Fibroblast of lung (primary cell): Measurements from ENCODE around the gene MTRR. TPM values are rescaled to one million over a fixed set of nuclear protein-coding genes. Genes with fewer than 3 reads are reported as not detected.
A peak's percentile ranks its signal among the peaks of the same experiment; 100 is the strongest.

ENCODE experiments used
- DNase-seq, 2 donors: peaks; one replicate each; pipeline versions ENCODE4 v3.0.0 to v3.0.0-alpha.2; 2010; ENCODE audit warnings: low read depth in 2 of 2
- H2AFZ ChIP-seq: 2 replicates; pipeline ENCODE4 v1.5.1; 2012; ENCODE audit warnings: low read length, control low read depth, inconsistent platforms
- H3K27ac ChIP-seq: 2 replicates; pipeline ENCODE4 v1.5.1; 2011; ENCODE audit warnings: low read length, control low read depth; ENCODE audit not compliant: insufficient read depth
- H3K27me3 ChIP-seq: 2 replicates; pipeline ENCODE4 v1.5.1; 2011; ENCODE audit warnings: mild to moderate bottlenecking, low read length; ENCODE audit not compliant: control insufficient read depth, insufficient read depth
- H3K36me3 ChIP-seq: 2 replicates; pipeline ENCODE4 v1.5.1; 2011; ENCODE audit warnings: low read length; ENCODE audit not compliant: control insufficient read depth, insufficient read depth
- H3K4me1 ChIP-seq: 2 replicates; pipeline ENCODE4 v1.5.1; 2011; ENCODE audit warnings: low read length; ENCODE audit not compliant: control insufficient read depth, insufficient read depth; ENCODE audit errors: extremely low read depth
- H3K4me2 ChIP-seq: 2 replicates; pipeline ENCODE4 v1.5.1; 2011; ENCODE audit warnings: low read length, control low read depth; ENCODE audit not compliant: insufficient read depth; ENCODE audit errors: extremely low read depth
- H3K4me3 ChIP-seq, 4 experiments: fragments of 200-600 bp in 1 of 4; sonication (generic) in 1 of 4; replicated peaks in 1 of 4; 2 replicates each; pipeline ENCODE4 v1.5.1; 2011 to 2016; ENCODE audit warnings: low read length in 4 of 4, low read depth in 3 of 4, mild to moderate bottlenecking in 3 of 4, control low read depth in 2 of 4, inconsistent platforms in 1 of 4, mixed read lengths in 1 of 4; ENCODE audit not compliant: insufficient read depth in 1 of 4; ENCODE audit errors: control extremely low read depth in 1 of 4
- H3K79me2 ChIP-seq: 2 replicates; pipeline ENCODE4 v1.5.1; 2012; ENCODE audit warnings: mild to moderate bottlenecking, low read length, inconsistent platforms; ENCODE audit not compliant: control insufficient read depth, insufficient read depth
- H3K9ac ChIP-seq: 2 replicates; pipeline ENCODE4 v1.5.1; 2011; ENCODE audit warnings: mild to moderate bottlenecking, low read length, control low read depth; ENCODE audit not compliant: insufficient read depth
- H3K9me3 ChIP-seq: 2 replicates; pipeline ENCODE4 v1.5.1; 2012; ENCODE audit warnings: low read depth, low read length; ENCODE audit not compliant: control insufficient read depth, insufficient read depth
- H4K20me1 ChIP-seq: 2 replicates; pipeline ENCODE4 v1.5.1; 2011; ENCODE audit warnings: low read length; ENCODE audit not compliant: control insufficient read depth, insufficient read depth; ENCODE audit errors: extremely low read depth
- CTCF ChIP-seq, 2 donors: IDR thresholded peaks in 1 of 2; conservative IDR thresholded peaks in 1 of 2; 1 replicate in 1 of 2; 2 replicates in 1 of 2; pipeline ENCODE4 v1.5.1; 2011 to 2012; ENCODE audit warnings: low read length in 2 of 2, control low read depth in 1 of 2, inconsistent platforms in 1 of 2, low read depth in 1 of 2, mild to moderate bottlenecking in 1 of 2
- EZH2 ChIP-seq: IDR thresholded peaks from 2 replicates; pipeline ENCODE4 v1.5.1; 2012; ENCODE audit warnings: low read length, control low read depth, mild to moderate bottlenecking; ENCODE audit errors: missing control alignments
- polyA minus RNA-seq: library from RNA; depleted of rRNA, polyadenylated mRNA; stranded (reverse); fragments of >200 nt; gene quantifications from 2 replicates; pipeline ENCODE4 v1.2.3, GENCODE V29; 2011; ENCODE audit warnings: low replicate concordance
- polyA plus RNA-seq, 2 donors: library from polyadenylated mRNA; depleted of rRNA in 1 of 2; stranded (reverse) in 1 of 2; unstranded in 1 of 2; fragments of >200 nt; gene quantifications; 2 replicates each; pipeline ENCODE4 v1.2.1, GENCODE V29; 2011 to 2012; ENCODE audit warnings: missing spikeins in 1 of 2
- total RNA-seq: library from RNA; depleted of rRNA; stranded (reverse); fragments of >200 nt; gene quantifications from 2 replicates; pipeline ENCODE4 v1.2.1, GENCODE V29; 2014

Gene MTRR
- total RNA-seq, result 19.0 and 21.1 TPM in 2 replicates
- 40.5 and 45.1 TPM in 2 replicates for polyA plus RNA-seq
- 22.6 and 23.7 TPM in 2 replicates for polyA plus RNA-seq (2012)
- polyA minus RNA-seq, result 32.2 and 50.2 TPM in 2 replicates

- TF ChIP-seq EZH2, result no peak
- no peak for TF ChIP-seq CTCF (conservative IDR thresholded peaks at IDR 0.05 in 1 of 2, IDR thresholded peaks at IDR 0.05 in 1 of 2; ENCODE audit: low read depth in 1 of 2, low read length in 2 of 2)
- peak within 1 kb of the TSS; percentile 77 for H3K9ac ChIP-seq
- peaks cover 1% of the 10 kb centered on the region for H3K36me3 ChIP-seq
- peaks cover 2% of the 10 kb centered on the region for H3K4me1 ChIP-seq
- H4K20me1 ChIP-seq, result no peaks in the 10 kb centered on the region
- H3K4me3 ChIP-seq, result peak within 1 kb of the TSS; percentile 68 to 96 (median 86)
- H3K27ac ChIP-seq, result peak within 1 kb of the TSS; percentile 75
- H3K4me2 ChIP-seq, result peak within 1 kb of the TSS; percentile 96
- no peaks in the 10 kb centered on the region for H3K9me3 ChIP-seq
- H3K79me2 ChIP-seq, result peaks cover 58% of the 10 kb centered on the region
- H2AFZ ChIP-seq, result peak within 1 kb of the TSS; percentile 80
- DNase-seq, result peak; percentile 93 to 94
- H3K27me3 ChIP-seq, result no peaks in the 10 kb centered on the region
Measured at GRCh38 chr5:7868773-7869473, at the start of gene MTRR, which contains the start of gene FASTKD3. Gene MTRR, plus strand, starts transcription at chr5:7869148. Its CDS starts 1,647 bp downstream, at chr5:7870795. Gene FASTKD3, minus strand, starts transcription at chr5:7869031. Its CDS starts 948 bp downstream, at chr5:7868083.

GRCh38 chr5:7822449-7822848 lies 46.5 kb upstream of the MTRR start:
- Histone ChIP-seq H3K9me3 (no peaks in the 10 kb centered on the region), H3K27ac (no peak overlapping the region), H3K4me1 (no peaks in the 10 kb centered on the region), H3K9ac (no peak overlapping the region), H3K36me3 (no peaks in the 10 kb centered on the region), H3K4me3 (no peak overlapping the region), H3K4me2 (no peak overlapping the region), H2AFZ (no peak overlapping the region), H3K27me3 (no peaks in the 10 kb centered on the region), H4K20me1 (no peaks in the 10 kb centered on the region), H3K79me2 (no peaks in the 10 kb centered on the region)
- TF ChIP-seq EZH2 (no peak), CTCF (conservative IDR thresholded peaks at IDR 0.05 in 1 of 2, IDR thresholded peaks at IDR 0.05 in 1 of 2; ENCODE audit: low read depth in 1 of 2, low read length in 2 of 2) (no peak)
- DNase-seq, result no peak

GRCh38 chr5:7823594-7823993 lies 45.4 kb upstream of the MTRR start:
- no peaks in the 10 kb centered on the region for H3K4me1 ChIP-seq
- H3K4me2 ChIP-seq, result no peak overlapping the region
- no peaks in the 10 kb centered on the region for H3K9me3 ChIP-seq
- no peaks in the 10 kb centered on the region for H4K20me1 ChIP-seq
- H2AFZ ChIP-seq, result no peak overlapping the region
- no peak for TF ChIP-seq CTCF (conservative IDR thresholded peaks at IDR 0.05 in 1 of 2, IDR thresholded peaks at IDR 0.05 in 1 of 2; ENCODE audit: low read depth in 1 of 2, low read length in 2 of 2)
- no peak for TF ChIP-seq EZH2
- DNase-seq, result no peak
- no peaks in the 10 kb centered on the region for H3K36me3 ChIP-seq
- no peaks in the 10 kb centered on the region for H3K27me3 ChIP-seq
- no peak overlapping the region for H3K4me3 ChIP-seq
- no peak overlapping the region for H3K9ac ChIP-seq
- H3K27ac ChIP-seq, result no peak overlapping the region
- H3K79me2 ChIP-seq, result no peaks in the 10 kb centered on the region
